T-cell (primary cell): ENCODE measurements around the gene KCNK3. TPM values are rescaled to one million over a fixed set of nuclear protein-coding genes. Genes with fewer than 3 reads are reported as not detected.

Experiments
- ATAC-seq, 4 experiments: fragments of 200-7000 bp in 3 of 4; fragments of 150-1000 bp in 1 of 4; cut with Tn5 transposase; replicated peaks in 1 of 4; 1 replicate in 3 of 4; 2 replicates in 1 of 4; pipeline ENCODE4 v1.10.0; 2021; ENCODE audit warnings: moderate library complexity in 3 of 4, mild to moderate bottlenecking in 2 of 4, moderate number of reproducible peaks in 1 of 4
- CTCF ChIA-PET, 2 donors: fragments of 300-600 bp; sonication (Branson Sonifier 250); formaldehyde crosslinking; loops; one replicate each; lab custom pipeline; 2022; ENCODE audit warnings: antibody characterized with exemption in 2 of 2; lab: Charles Lee
- POLR2A ChIA-PET, 2 donors: fragments of 300-600 bp; sonication (Branson Sonifier 250); formaldehyde crosslinking; loops; one replicate each; lab custom pipeline; 2022; ENCODE audit warnings: antibody characterized with exemption in 2 of 2; lab: Charles Lee
- DNase-seq, 35 experiments: peaks; one replicate each; pipeline versions ENCODE4 v3.0.0 to v3.0.0-alpha.2; 2013 to 2023
- H3K27ac ChIP-seq: one replicate; pipeline ENCODE4 v1.5.1; 2013; ENCODE audit warnings: low read length
- H3K27me3 ChIP-seq, 2 experiments: replicated peaks in 1 of 2; 1 replicate in 1 of 2; 2 replicates in 1 of 2; pipeline versions ENCODE4 v1.6.1 to v1.7.0; 2013; ENCODE audit warnings: low read length in 1 of 2, mixed read lengths in 1 of 2; ENCODE audit not compliant: control insufficient read depth in 2 of 2, insufficient read depth in 2 of 2; ENCODE audit errors: extremely low read depth in 1 of 2
- H3K36me3 ChIP-seq, 2 donors: 1 replicate in 1 of 2; 2 replicates in 1 of 2; pipeline versions ENCODE4 v1.6.1 to v1.7.0; 2013; ENCODE audit warnings: low read length in 1 of 2; ENCODE audit not compliant: control insufficient read depth in 2 of 2, insufficient read depth in 1 of 2; ENCODE audit errors: extremely low read depth in 1 of 2
- H3K4me1 ChIP-seq, 2 experiments: 1 replicate in 1 of 2; 2 replicates in 1 of 2; pipeline versions ENCODE4 v1.6.1 to v1.7.0; 2013; ENCODE audit warnings: low read length in 2 of 2, mixed read lengths in 1 of 2; ENCODE audit not compliant: insufficient read depth in 2 of 2, control insufficient read depth in 1 of 2; ENCODE audit errors: extremely low read depth in 1 of 2
- H3K4me3 ChIP-seq, 2 donors: 1 replicate in 1 of 2; 2 replicates in 1 of 2; pipeline versions ENCODE4 v1.5.1 to v1.7.0; 2013; ENCODE audit warnings: mild to moderate bottlenecking in 2 of 2, low read length in 1 of 2, moderate library complexity in 1 of 2; ENCODE audit not compliant: control insufficient read depth in 1 of 2; ENCODE audit errors: extremely low read depth in 1 of 2
- H3K9me3 ChIP-seq: 2 replicates; pipeline ENCODE4 v1.7.0; 2013
- H3K27ac Mint-ChIP-seq, 2 donors: one replicate each; pipeline ENCODE4 v1.8.0; 2020 to 2021; ENCODE audit warnings: mild to moderate bottlenecking in 2 of 2, mixed read lengths in 2 of 2
- H3K27me3 Mint-ChIP-seq, 2 donors: one replicate each; pipeline ENCODE4 v1.8.0; 2021 to 2022; ENCODE audit warnings: mixed read lengths in 2 of 2
- H3K36me3 Mint-ChIP-seq: one replicate; pipeline ENCODE4 v1.8.0; 2021; ENCODE audit warnings: mixed read lengths
- H3K4me1 Mint-ChIP-seq, 3 donors: one replicate each; pipeline ENCODE4 v1.8.0; 2020 to 2022; ENCODE audit warnings: mixed read lengths in 3 of 3, mild to moderate bottlenecking in 1 of 3
- H3K4me3 Mint-ChIP-seq, 3 donors: one replicate each; pipeline ENCODE4 v1.8.0; 2020 to 2022; ENCODE audit warnings: mild to moderate bottlenecking in 3 of 3, mixed read lengths in 3 of 3, moderate library complexity in 3 of 3
- H3K9me3 Mint-ChIP-seq, 3 donors: one replicate each; pipeline ENCODE4 v1.8.0; 2020 to 2022; ENCODE audit warnings: mixed read lengths in 3 of 3
- WGBS: methylation state at CpG from one replicate; pipeline ENCODE4 v1.1.5; 2013; ENCODE audit warnings: missing lambda C conversion rate; ENCODE audit not compliant: insufficient coverage; 5-methylcytosine and 5-hydroxymethylcytosine counted together
- total RNA-seq, 35 experiments: library from RNA in 6 of 35; stranded (reverse) in 6 of 35; fragments of 120-200 nt in 1 of 35; gene quantifications; one replicate each; pipeline versions ENCODE4 v1.2.1 to v1.2.4 and lab custom pipeline; 2013 to 2026

Gene KCNK3
- total RNA-seq, 5 donors from 2014 or later (not counting 1 experiment from before 2014, with no cell fraction given): 0.23 to 0.35 (median 0.26) TPM; not detected in 2

DNA sequence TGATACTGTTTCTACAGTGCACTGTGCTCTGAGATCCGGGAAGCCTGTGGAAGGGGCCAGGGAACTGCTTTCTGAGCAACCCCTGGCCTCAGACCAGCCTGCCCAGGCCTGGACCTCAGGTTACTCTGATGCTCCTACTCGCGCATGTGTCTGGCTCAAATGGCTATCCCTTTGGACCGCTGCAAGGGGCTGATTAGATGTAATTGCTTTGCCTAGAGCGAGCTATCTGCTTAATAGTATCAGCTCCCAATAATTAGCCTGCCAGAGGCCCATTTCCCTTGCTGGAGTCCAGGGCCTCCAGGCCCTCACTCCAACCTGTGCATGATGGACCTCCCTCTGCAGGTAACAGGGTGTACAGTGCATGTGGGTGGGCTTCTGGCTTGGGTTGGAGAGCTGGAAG is 7.2 kb upstream of the KCNK3 start:
- Histone ChIP-seq H3K27me3 (peaks cover 2 to 56% of the 10 kb centered on the region in 2 experiments), H3K9me3 (no peaks in the 10 kb centered on the region), H3K27ac (no peak overlapping the region), H3K4me1 (no peaks in the 10 kb centered on the region), H3K4me3 (no peak overlapping the region), H3K36me3 (no peaks in the 10 kb centered on the region)
- Mint-ChIP-seq H3K27ac (no peak overlapping the region), H3K36me3 (no peaks in the 10 kb centered on the region), H3K27me3 (peaks cover 44 to 49% of the 10 kb centered on the region in 2 donors), H3K4me3 (no peak overlapping the region), H3K9me3 (no peaks in the 10 kb centered on the region), H3K4me1 (no peaks in the 10 kb centered on the region)
- DNase-seq (no peak), ATAC-seq (no peak)
- 68% methylated on average over 4 of the region's 5 CpGs for WGBS
- ChIA-PET CTCF (no interaction called here), POLR2A (no interaction called here)

DNA sequence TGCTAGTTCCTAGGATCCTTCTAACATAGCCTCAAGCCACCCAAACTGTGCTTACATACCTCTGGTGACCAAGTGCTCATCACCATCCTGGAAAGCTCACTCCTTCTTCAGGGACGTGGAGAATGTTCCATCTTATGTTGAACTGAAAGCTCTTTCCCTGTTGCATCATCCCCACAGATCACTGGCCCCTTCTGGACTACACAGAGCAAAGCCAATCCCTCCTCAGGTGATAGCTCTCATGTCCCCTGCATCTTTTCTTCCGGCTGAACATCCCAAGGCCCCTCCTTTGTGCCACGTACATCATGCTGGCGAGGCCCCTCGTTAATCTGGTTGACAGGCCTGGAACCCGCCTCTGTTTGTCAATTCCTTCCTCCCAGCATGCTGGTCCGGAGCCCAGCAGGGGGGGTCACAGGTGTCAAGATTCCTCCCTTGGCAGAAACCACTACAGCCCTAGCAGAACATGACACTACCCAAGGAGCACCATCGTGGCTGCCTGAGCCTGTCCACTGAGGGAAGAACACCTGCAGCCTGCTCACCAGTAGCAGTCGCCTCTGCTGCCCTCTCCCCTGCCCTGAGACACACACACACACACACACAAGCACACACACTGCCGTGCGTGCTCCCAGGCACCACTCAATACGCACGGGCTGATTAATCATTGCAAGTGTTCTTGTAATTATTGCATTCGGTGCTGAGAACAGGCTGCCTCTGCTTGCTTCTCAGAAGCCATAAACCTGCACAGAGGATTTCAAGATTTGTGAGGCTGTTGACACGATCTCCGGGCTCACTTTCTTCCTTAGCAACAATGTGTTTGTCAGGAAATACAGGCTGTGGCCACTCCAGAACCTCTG is 6.3 kb upstream of the KCNK3 start:
- ChIA-PET POLR2A (no interaction called here), CTCF (no interaction called here)
- Histone ChIP-seq H3K4me3 (no peak overlapping the region), H3K27ac (no peak overlapping the region), H3K27me3 (peaks cover 2 to 60% of the 10 kb centered on the region in 2 experiments), H3K9me3 (no peaks in the 10 kb centered on the region), H3K36me3 (no peaks in the 10 kb centered on the region), H3K4me1 (no peaks in the 10 kb centered on the region)
- ATAC-seq (no peak), DNase-seq (no peak)
- no peaks in the 10 kb centered on the region for H3K36me3 Mint-ChIP-seq
- H3K9me3 Mint-ChIP-seq: no peaks in the 10 kb centered on the region
- 12% methylated on average over 12 of the region's 16 CpGs for WGBS
- no peak overlapping the region for H3K4me3 Mint-ChIP-seq
- no peaks in the 10 kb centered on the region for H3K4me1 Mint-ChIP-seq
- no peak overlapping the region for H3K27ac Mint-ChIP-seq
- H3K27me3 Mint-ChIP-seq: peaks cover 48 to 57% of the 10 kb centered on the region in 2 donors

GRCh38 chr2:26687328-26687727 is 5.2 kb upstream of the KCNK3 start:
- ATAC-seq: no peak
- H3K9me3 ChIP-seq: no peaks in the 10 kb centered on the region
- peaks cover 48 to 63% of the 10 kb centered on the region in 2 donors for H3K27me3 Mint-ChIP-seq
- 85% methylated on average over 4 of the region's 4 CpGs for WGBS
- H3K4me3 ChIP-seq: no peak overlapping the region
- no peaks in the 10 kb centered on the region for H3K9me3 Mint-ChIP-seq
- no peaks in the 10 kb centered on the region for H3K36me3 Mint-ChIP-seq
- no peak overlapping the region for H3K27ac ChIP-seq
- POLR2A ChIA-PET: no interaction called here
- H3K27me3 ChIP-seq: peaks cover 2 to 65% of the 10 kb centered on the region in 2 experiments
- CTCF ChIA-PET: no interaction called here
- no peak overlapping the region for H3K4me3 Mint-ChIP-seq
- no peak overlapping the region for H3K27ac Mint-ChIP-seq
- no peaks in the 10 kb centered on the region for H3K36me3 ChIP-seq
- peaks cover 0 to 3% of the 10 kb centered on the region in 2 experiments for H3K4me1 ChIP-seq
- H3K4me1 Mint-ChIP-seq: peaks cover 0 to 2% (median 2%) of the 10 kb centered on the region in 3 donors
- DNase-seq: no peak

DNA sequence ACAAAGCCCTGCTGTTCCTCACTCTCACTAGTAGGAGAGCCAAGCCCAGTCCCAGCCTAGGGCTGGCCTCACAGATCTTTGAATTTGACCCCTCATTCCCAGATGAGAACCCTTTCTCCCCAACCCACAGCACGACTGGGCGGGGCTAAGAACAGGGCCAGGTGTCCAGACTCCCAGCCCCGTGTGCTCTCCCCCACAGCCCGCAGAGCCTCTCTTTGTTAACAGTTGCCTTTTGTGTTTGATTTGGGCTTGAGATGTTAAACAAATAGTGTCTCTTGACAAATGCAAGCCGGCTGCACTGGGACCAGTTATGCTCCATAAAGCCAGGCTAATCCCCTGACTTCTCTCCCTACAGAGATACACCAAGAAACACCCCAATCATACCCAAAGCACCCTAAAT is 4.7 kb upstream of the KCNK3 start:
- ChIA-PET POLR2A (no interaction called here), CTCF (no interaction called here)
- 91% methylated on average over 4 of the region's 5 CpGs for WGBS
- H3K36me3 Mint-ChIP-seq: no peaks in the 10 kb centered on the region
- ATAC-seq: no peak
- H3K36me3 ChIP-seq: no peaks in the 10 kb centered on the region
- no peaks in the 10 kb centered on the region for H3K9me3 ChIP-seq
- no peak overlapping the region for H3K27ac Mint-ChIP-seq
- peaks cover 0 to 4% of the 10 kb centered on the region in 2 experiments for H3K4me1 ChIP-seq
- H3K4me3 ChIP-seq: no peak overlapping the region
- H3K4me1 Mint-ChIP-seq: peaks cover 0 to 2% (median 2%) of the 10 kb centered on the region in 3 donors
- H3K9me3 Mint-ChIP-seq: no peaks in the 10 kb centered on the region
- no peak for DNase-seq
- peaks cover 2 to 62% of the 10 kb centered on the region in 2 experiments for H3K27me3 ChIP-seq
- H3K27ac ChIP-seq: no peak overlapping the region
- no peak overlapping the region for H3K4me3 Mint-ChIP-seq
- H3K27me3 Mint-ChIP-seq: peaks cover 44 to 59% of the 10 kb centered on the region in 2 donors

DNA sequence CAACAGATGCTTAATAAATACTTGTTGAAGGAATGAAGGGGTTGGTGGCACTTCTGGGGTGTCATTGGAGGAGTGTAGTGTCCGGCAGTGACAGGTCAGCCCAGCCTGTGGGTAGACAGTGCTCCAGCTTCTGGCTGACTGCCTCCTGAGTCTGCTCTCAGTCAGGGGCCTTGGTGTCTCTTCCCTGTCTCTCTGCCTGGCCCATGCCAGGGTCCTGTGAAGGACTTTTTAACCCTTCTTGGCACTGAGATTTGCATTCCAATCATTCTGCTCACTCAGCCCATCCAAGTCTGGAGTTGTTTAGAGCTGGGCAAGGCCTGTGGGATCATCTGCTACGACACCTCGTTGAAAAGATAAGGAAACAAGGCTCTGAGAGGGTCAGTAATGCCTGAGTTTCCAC is 1.4 kb upstream of the KCNK3 start:
- H3K27me3 ChIP-seq: peaks cover 14 to 70% of the 10 kb centered on the region in 2 experiments
- ATAC-seq (no peak), DNase-seq (no peak)
- Mint-ChIP-seq H3K9me3 (no peaks in the 10 kb centered on the region), H3K4me3 (no peak overlapping the region), H3K27ac (no peak overlapping the region), H3K27me3 (peaks cover 60 to 78% of the 10 kb centered on the region in 2 donors), H3K36me3 (no peaks in the 10 kb centered on the region), H3K4me1 (peaks cover 6 to 11% (median 9%) of the 10 kb centered on the region in 3 donors)
- no peaks in the 10 kb centered on the region for H3K9me3 ChIP-seq
- 40% methylated on average over 3 of the region's 3 CpGs for WGBS
- no peak overlapping the region for H3K4me3 ChIP-seq
- ChIA-PET POLR2A (no interaction called here), CTCF (no interaction called here)
- H3K4me1 ChIP-seq: peaks cover 0 to 11% of the 10 kb centered on the region in 2 experiments
- no peaks in the 10 kb centered on the region for H3K36me3 ChIP-seq
- no peak overlapping the region for H3K27ac ChIP-seq

DNA sequence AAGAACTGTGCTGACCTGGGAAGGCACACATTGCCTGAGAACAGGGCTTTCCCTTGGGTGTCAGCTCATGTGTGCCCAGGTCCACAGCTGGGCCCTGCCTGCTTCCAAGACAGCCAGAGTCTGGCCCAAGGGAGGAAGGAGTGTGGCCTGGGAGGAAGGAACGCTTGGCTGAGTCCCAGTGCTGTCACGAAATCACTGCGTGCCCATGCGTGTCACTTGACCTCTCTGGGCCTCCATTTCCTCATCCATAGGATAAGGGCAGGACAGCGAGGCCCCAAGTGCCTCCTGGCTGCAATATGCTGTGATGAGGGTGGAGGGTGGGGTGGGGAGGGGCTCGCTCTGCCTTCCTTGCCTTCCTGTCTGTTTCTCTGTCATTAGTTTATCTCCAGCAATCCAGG is 642 bp upstream of the KCNK3 start:
- H3K4me1 ChIP-seq: peaks cover 0 to 11% of the 10 kb centered on the region in 2 experiments
- peaks cover 14 to 75% of the 10 kb centered on the region in 2 experiments for H3K27me3 ChIP-seq
- no peaks in the 10 kb centered on the region for H3K9me3 Mint-ChIP-seq
- no peak overlapping the region for H3K27ac Mint-ChIP-seq
- no peak overlapping the region for H3K4me3 ChIP-seq
- H3K27ac ChIP-seq: no peak overlapping the region
- no peaks in the 10 kb centered on the region for H3K9me3 ChIP-seq
- H3K36me3 Mint-ChIP-seq: no peaks in the 10 kb centered on the region
- ChIA-PET POLR2A (no interaction called here), CTCF (no interaction called here)
- peaks cover 59 to 79% of the 10 kb centered on the region in 2 donors for H3K27me3 Mint-ChIP-seq
- H3K36me3 ChIP-seq: no peaks in the 10 kb centered on the region
- H3K4me3 Mint-ChIP-seq: peak overlapping the region in 1 of 3 donors; percentile 56
- no peak for ATAC-seq
- 20% methylated on average over 2 of the region's 6 CpGs for WGBS
- DNase-seq: no peak
- peaks cover 6 to 11% (median 9%) of the 10 kb centered on the region in 3 donors for H3K4me1 Mint-ChIP-seq
